H1 (cell line): Measurements from ENCODE around the gene NUDT19. TPM values are rescaled to one million over a fixed set of nuclear protein-coding genes. Genes with fewer than 3 reads are reported as not detected.

Experiments used
- BACH1 ChIP-seq: IDR thresholded peaks from 2 replicates; pipeline ENCODE4 v1.6.1; 2012; ENCODE audit warnings: low read length, improper control_type of control experiment
- EGR1 ChIP-seq: IDR thresholded peaks from 2 replicates; pipeline ENCODE4 v1.6.1; 2011; ENCODE audit warnings: low read depth, low read length, borderline replicate concordance
- EP300 ChIP-seq, 2 experiments: IDR thresholded peaks; 1 replicate in 1 of 2; 2 replicates in 1 of 2; pipeline ENCODE4 v1.6.1; 2011 to 2012; ENCODE audit warnings: low read depth in 2 of 2, low read length in 2 of 2, mild to moderate bottlenecking in 2 of 2, borderline replicate concordance in 1 of 2, inconsistent platforms in 1 of 2, moderate library complexity in 1 of 2
- KDM4A ChIP-seq: IDR thresholded peaks from one replicate; pipeline ENCODE4 v1.7.1; 2012; ENCODE audit warnings: low read depth, mild to moderate bottlenecking, moderate library complexity, low read length, inconsistent platforms; ENCODE audit not compliant: severe bottlenecking
- NANOG ChIP-seq: IDR thresholded peaks from 2 replicates; pipeline ENCODE4 v1.6.1; 2011; ENCODE audit warnings: low read length, low read depth, mild to moderate bottlenecking, inconsistent platforms; ENCODE audit not compliant: insufficient read depth, poor library complexity, severe bottlenecking
- PHF8 ChIP-seq: fragments of 200-600 bp; sonication (generic); conservative IDR thresholded peaks from 2 replicates; pipeline ENCODE4 v1.7.1; 2012; ENCODE audit warnings: low read depth, mild to moderate bottlenecking, inconsistent platforms, low read length, moderate library complexity
- RBBP5 ChIP-seq: IDR thresholded peaks from 2 replicates; pipeline ENCODE4 v1.7.1; 2012; ENCODE audit warnings: low read depth, mild to moderate bottlenecking, inconsistent platforms, low read length, moderate library complexity, borderline replicate concordance
- SIRT6 ChIP-seq: IDR thresholded peaks from one replicate; pipeline ENCODE4 v1.7.1; 2012; ENCODE audit warnings: low read length, inconsistent platforms
- SP2 ChIP-seq: IDR thresholded peaks from 2 replicates; pipeline ENCODE4 v1.6.1; 2012; ENCODE audit warnings: mild to moderate bottlenecking, low read length, inconsistent platforms
- TAF1 ChIP-seq: IDR thresholded peaks from 2 replicates; pipeline ENCODE4 v1.6.1; 2011; ENCODE audit warnings: mild to moderate bottlenecking, low read depth, low read length
- TBP ChIP-seq: IDR thresholded peaks from 2 replicates; pipeline ENCODE4 v1.6.1; 2011; ENCODE audit warnings: low read depth, low read length, improper control_type of control experiment
- ZNF274 ChIP-seq: IDR thresholded peaks from 2 replicates; pipeline ENCODE4 v1.7.0; 2012; ENCODE audit warnings: low read length, borderline replicate concordance; ENCODE audit errors: extremely low read depth
- polyA plus RNA-seq, 7 experiments: library from polyadenylated mRNA; depleted of rRNA in 3 of 7; stranded (reverse) in 5 of 7; unstranded in 2 of 7; fragments of >200 nt in 5 of 7; fragments of 200-250 nt in 2 of 7; gene quantifications; 1 replicate in 5 of 7; 2 replicates in 1 of 7; 4 replicates in 1 of 7; pipeline versions ENCODE4 v1.2.1 to v1.2.3, GENCODE V29; 2011 to 2013; ENCODE audit warnings: missing spikeins in 2 of 7, mixed read lengths in 2 of 7
- total RNA-seq: library from RNA; stranded (reverse); fragmentation: NEBNext Ultra II Directional; extraction: Animal tissue kit (Norgen Biotek cat#: 25700); gene quantifications from 2 replicates; pipeline ENCODE4 v1.2.1, GENCODE V29; 2021
- TF ChIP-seq, protein P1 (sequence below): IDR thresholded peaks from 2 replicates; pipeline ENCODE4 v1.6.1; 2011; ENCODE audit warnings: low read depth, mild to moderate bottlenecking, low read length; ENCODE audit not compliant: insufficient read depth

NUDT19 gene
- total and polyA plus RNA-seq, 2 of the 8 experiments (the other 6 are each of a cell fraction or from before 2014, with no cell fraction given) = 2.0 to 3.3 TPM

DNA sequence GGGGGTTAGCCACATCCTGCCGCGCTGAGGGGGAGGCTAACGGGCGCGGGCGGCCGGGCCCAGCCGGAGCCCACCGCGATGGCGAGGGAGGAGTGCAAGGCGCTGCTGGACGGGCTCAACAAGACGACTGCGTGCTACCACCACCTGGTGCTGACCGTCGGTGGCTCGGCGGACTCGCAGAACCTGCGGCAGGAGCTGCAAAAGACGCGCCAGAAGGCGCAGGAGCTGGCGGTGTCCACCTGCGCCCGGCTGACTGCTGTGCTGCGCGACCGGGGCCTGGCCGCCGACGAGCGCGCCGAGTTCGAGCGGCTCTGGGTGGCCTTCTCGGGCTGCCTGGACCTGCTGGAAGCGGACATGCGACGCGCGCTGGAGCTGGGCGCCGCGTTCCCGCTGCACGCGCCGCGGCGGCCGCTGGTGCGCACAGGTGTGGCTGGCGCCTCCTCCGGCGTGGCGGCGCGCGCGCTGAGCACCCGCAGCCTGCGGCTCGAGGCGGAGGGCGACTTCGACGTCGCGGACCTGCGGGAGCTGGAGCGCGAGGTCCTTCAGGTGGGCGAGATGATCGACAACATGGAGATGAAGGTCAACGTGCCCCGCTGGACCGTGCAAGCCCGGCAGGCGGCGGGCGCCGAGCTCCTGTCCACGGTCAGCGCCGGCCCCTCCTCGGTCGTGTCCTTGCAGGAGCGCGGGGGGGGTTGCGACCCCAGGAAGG is 15.3 kb upstream of the NUDT19 start (continued):
- TF ChIP-seq EP300 (IDR thresholded peaks at IDR 0.05; ENCODE audit: borderline replicate concordance in 1 of 2, low read depth in 2 of 2, low read length in 2 of 2) (no peak), PHF8 (no peak), TAF1 (0 out of 2 replicates have a peak, but pooled peaks have one; percentile 25), KDM4A (no peak), BACH1 (peak; percentile 67; the same call in 1 of the 2 replicates), TBP (no peak), SIRT6 (no peak), NANOG (no peak), SP2 (no peak), RBBP5 (no peak), EGR1 (no peak), ZNF274 (no peak)
- TF ChIP-seq, protein P1, sequence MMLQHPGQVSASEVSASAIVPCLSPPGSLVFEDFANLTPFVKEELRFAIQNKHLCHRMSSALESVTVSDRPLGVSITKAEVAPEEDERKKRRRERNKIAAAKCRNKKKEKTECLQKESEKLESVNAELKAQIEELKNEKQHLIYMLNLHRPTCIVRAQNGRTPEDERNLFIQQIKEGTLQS = no peak
